Measurements from ENCODE around the gene COPS4. TPM values are rescaled to one million over a fixed set of nuclear protein-coding genes. Genes with fewer than 3 reads are reported as not detected.

COPS4 gene
- total RNA-seq, 1 experiment from 2014 or later = 28.6 TPM

DNA sequence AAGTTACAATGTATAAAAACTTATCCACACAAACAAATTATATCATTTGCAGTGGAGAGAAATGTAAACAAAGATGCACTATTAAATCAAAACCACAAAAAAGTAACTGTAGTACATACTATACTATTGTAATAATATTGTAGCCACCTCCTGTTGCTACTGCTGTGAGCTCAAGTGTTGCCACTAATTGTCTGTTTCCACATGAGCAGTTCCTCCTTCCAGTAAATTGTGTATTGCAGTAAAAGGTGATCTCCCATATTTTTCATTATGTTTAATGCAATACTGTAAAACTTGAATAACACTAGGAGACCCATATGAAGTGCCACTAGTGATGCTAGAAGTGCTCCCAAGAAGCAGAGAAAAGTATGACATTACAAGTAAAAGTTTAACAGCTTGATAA lies 36.1 kb upstream of the COPS4 start:
- intact Hi-C loops (cut with micrococcal nuclease) = no loop called here
- Histone ChIP-seq H3K4me2 (ENCODE audit: low read length) (no peak overlapping the region), H3K4me1 (ENCODE audit: control insufficient read depth in 1 of 2, insufficient read depth in 2 of 2, low read length in 2 of 2) (peaks cover 0 to 5% of the 10 kb centered on the region in 2 experiments; a peak in 1 of 4 replicates), H3K9me2 (ENCODE audit: insufficient read depth) (no peaks in the 10 kb centered on the region), H3K36me3 (ENCODE audit: control insufficient read depth in 1 of 2, insufficient read depth in 2 of 2, low read length in 2 of 2) (no peaks in the 10 kb centered on the region), H3K9me3 (ENCODE audit: control insufficient read depth in 1 of 2, insufficient read depth in 1 of 2, low read depth in 1 of 2, low read length in 2 of 2) (no peaks in the 10 kb centered on the region), H4K20me1 (ENCODE audit: insufficient read depth) (no peaks in the 10 kb centered on the region), H3K79me2 (ENCODE audit: insufficient read depth, low read length) (peaks cover 83% of the 10 kb centered on the region), H2AFZ (ENCODE audit: low read depth, low read length, poor library complexity, severe bottlenecking) (no peak overlapping the region), H3K4me3 (replicated peaks in 1 of 2; ENCODE audit: low read depth in 1 of 2, low read length in 2 of 2) (no peak overlapping the region), H3K9ac (ENCODE audit: low read length) (no peak overlapping the region), H3K27me3 (ENCODE audit: insufficient read depth, low read length) (no peaks in the 10 kb centered on the region), H3K27ac (ENCODE audit: low read depth, low read length) (no peak overlapping the region)
- RAD21 ChIA-PET (ENCODE audit: low non-redundant PET in 1 of 2, low total read pairs in 2 of 2, uncharacterized antibody in 2 of 2, unreplicated experiment in 2 of 2) = no interaction called here
- no TSS peak for BruUV-seq (replicated peaks)
- ATAC-seq (no peak), DNase-seq (ENCODE audit: low read depth, low spot score) (no peak)
- POLR2A ChIA-PET = no interaction called here
- CTCF ChIA-PET = interaction anchor here (0.6 kb wide), 1 partner anchor 261 kb away, joined by 3 read pairs; no protein-coding TSS in a partner anchor
- TF ChIP-seq, protein P1, sequence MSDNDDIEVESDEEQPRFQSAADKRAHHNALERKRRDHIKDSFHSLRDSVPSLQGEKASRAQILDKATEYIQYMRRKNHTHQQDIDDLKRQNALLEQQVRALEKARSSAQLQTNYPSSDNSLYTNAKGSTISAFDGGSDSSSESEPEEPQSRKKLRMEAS (IDR thresholded peaks at IDR 0.05) = no peak

DNA sequence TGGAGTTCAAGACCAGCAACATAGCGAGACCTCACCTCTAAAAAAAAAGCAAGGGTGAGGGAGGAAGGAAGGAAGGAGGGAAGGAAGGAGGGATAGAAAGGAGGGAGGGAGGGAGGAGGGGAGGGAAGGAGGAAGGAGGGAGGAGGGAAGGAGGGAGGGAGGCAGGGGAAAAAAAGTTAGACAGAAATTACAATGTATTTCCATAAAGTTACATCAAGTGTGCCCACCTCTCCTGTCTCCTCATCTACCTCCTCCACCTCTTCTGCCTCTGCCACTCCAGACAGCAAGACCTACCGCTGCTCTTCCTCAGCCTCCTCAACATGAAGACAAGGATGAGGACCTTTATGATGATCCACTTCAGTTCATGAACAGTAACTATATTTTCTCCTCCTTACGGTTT lies 32.7 kb upstream of the COPS4 start:
- intact Hi-C loops (cut with micrococcal nuclease) = no loop called here
- CTCF ChIA-PET = no interaction called here
- H3K4me3 ChIP-seq (replicated peaks in 1 of 2; ENCODE audit: low read depth in 1 of 2, low read length in 2 of 2) = no peak overlapping the region
- H3K4me1 ChIP-seq (ENCODE audit: control insufficient read depth in 1 of 2, insufficient read depth in 2 of 2, low read length in 2 of 2) = no peaks in the 10 kb centered on the region
- no peak overlapping the region for H3K27ac ChIP-seq (ENCODE audit: low read depth, low read length)
- H3K9me3 ChIP-seq (ENCODE audit: control insufficient read depth in 1 of 2, insufficient read depth in 1 of 2, low read depth in 1 of 2, low read length in 2 of 2) = no peaks in the 10 kb centered on the region
- H3K9me2 ChIP-seq (ENCODE audit: insufficient read depth) = no peaks in the 10 kb centered on the region
- no peaks in the 10 kb centered on the region for H3K27me3 ChIP-seq (ENCODE audit: insufficient read depth, low read length)
- no peaks in the 10 kb centered on the region for H3K36me3 ChIP-seq (ENCODE audit: control insufficient read depth in 1 of 2, insufficient read depth in 2 of 2, low read length in 2 of 2)
- POLR2A ChIA-PET = interaction anchor here (0.7 kb wide), 1 partner anchor 647 kb away, joined by 6 read pairs; no protein-coding TSS in a partner anchor
- ATAC-seq (no peak), DNase-seq (ENCODE audit: low read depth, low spot score) (no peak)
- no peak overlapping the region for H2AFZ ChIP-seq (ENCODE audit: low read depth, low read length, poor library complexity, severe bottlenecking)
- BruUV-seq (replicated peaks) = no TSS peak
- no peaks in the 10 kb centered on the region for H4K20me1 ChIP-seq (ENCODE audit: insufficient read depth)
- peaks cover 88% of the 10 kb centered on the region for H3K79me2 ChIP-seq (ENCODE audit: insufficient read depth, low read length)
- H3K4me2 ChIP-seq (ENCODE audit: low read length) = no peak overlapping the region
- no peak overlapping the region for H3K9ac ChIP-seq (ENCODE audit: low read length)
- RAD21 ChIA-PET (ENCODE audit: low non-redundant PET in 1 of 2, low total read pairs in 2 of 2, uncharacterized antibody in 2 of 2, unreplicated experiment in 2 of 2) = no interaction called here
- TF ChIP-seq, protein P2, sequence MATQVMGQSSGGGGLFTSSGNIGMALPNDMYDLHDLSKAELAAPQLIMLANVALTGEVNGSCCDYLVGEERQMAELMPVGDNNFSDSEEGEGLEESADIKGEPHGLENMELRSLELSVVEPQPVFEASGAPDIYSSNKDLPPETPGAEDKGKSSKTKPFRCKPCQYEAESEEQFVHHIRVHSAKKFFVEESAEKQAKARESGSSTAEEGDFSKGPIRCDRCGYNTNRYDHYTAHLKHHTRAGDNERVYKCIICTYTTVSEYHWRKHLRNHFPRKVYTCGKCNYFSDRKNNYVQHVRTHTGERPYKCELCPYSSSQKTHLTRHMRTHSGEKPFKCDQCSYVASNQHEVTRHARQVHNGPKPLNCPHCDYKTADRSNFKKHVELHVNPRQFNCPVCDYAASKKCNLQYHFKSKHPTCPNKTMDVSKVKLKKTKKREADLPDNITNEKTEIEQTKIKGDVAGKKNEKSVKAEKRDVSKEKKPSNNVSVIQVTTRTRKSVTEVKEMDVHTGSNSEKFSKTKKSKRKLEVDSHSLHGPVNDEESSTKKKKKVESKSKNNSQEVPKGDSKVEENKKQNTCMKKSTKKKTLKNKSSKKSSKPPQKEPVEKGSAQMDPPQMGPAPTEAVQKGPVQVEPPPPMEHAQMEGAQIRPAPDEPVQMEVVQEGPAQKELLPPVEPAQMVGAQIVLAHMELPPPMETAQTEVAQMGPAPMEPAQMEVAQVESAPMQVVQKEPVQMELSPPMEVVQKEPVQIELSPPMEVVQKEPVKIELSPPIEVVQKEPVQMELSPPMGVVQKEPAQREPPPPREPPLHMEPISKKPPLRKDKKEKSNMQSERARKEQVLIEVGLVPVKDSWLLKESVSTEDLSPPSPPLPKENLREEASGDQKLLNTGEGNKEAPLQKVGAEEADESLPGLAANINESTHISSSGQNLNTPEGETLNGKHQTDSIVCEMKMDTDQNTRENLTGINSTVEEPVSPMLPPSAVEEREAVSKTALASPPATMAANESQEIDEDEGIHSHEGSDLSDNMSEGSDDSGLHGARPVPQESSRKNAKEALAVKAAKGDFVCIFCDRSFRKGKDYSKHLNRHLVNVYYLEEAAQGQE (IDR thresholded peaks at IDR 0.05; ENCODE audit: low read depth) = no peak
- TF ChIP-seq, protein P3, sequence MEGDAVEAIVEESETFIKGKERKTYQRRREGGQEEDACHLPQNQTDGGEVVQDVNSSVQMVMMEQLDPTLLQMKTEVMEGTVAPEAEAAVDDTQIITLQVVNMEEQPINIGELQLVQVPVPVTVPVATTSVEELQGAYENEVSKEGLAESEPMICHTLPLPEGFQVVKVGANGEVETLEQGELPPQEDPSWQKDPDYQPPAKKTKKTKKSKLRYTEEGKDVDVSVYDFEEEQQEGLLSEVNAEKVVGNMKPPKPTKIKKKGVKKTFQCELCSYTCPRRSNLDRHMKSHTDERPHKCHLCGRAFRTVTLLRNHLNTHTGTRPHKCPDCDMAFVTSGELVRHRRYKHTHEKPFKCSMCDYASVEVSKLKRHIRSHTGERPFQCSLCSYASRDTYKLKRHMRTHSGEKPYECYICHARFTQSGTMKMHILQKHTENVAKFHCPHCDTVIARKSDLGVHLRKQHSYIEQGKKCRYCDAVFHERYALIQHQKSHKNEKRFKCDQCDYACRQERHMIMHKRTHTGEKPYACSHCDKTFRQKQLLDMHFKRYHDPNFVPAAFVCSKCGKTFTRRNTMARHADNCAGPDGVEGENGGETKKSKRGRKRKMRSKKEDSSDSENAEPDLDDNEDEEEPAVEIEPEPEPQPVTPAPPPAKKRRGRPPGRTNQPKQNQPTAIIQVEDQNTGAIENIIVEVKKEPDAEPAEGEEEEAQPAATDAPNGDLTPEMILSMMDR (IDR thresholded peaks at IDR 0.05 in 2 of 3, conservative IDR thresholded peaks at IDR 0.05 in 1 of 3; ENCODE audit: borderline replicate concordance in 1 of 3, insufficient read depth in 1 of 3, low read depth in 2 of 3, low read length in 2 of 3) = no peak
- TF ChIP-seq ZFX (IDR thresholded peaks at IDR 0.05) = no peak
- TF ChIP-seq EZH2phosphoT487 (IDR thresholded peaks at IDR 0.05; ENCODE audit: borderline replicate concordance) = no peak
- no peak for TF ChIP-seq POLR2AphosphoS5 (IDR thresholded peaks at IDR 0.05; ENCODE audit: low read depth, low read length)
- TF ChIP-seq ELF1 (IDR thresholded peaks at IDR 0.05; ENCODE audit: borderline replicate concordance, low read depth) = no peak
- TF ChIP-seq EZH2 (IDR thresholded peaks at IDR 0.05) = no peak
- TF ChIP-seq TCF7L2 (IDR thresholded peaks at IDR 0.05; ENCODE audit: borderline replicate concordance, extremely low read depth, insufficient read depth, insufficient read length) = no peak
- TF ChIP-seq SP1 (IDR thresholded peaks at IDR 0.05; ENCODE audit: low read depth) = no peak
- no peak for TF ChIP-seq POLR2A (IDR thresholded peaks at IDR 0.05; ENCODE audit: borderline replicate concordance, extremely low read depth, insufficient read depth, insufficient read length)
- no peak for TF ChIP-seq SIN3A (IDR thresholded peaks at IDR 0.05; ENCODE audit: low read depth)
- no peak for TF ChIP-seq SRF (IDR thresholded peaks at IDR 0.05; ENCODE audit: low read depth)
- TF ChIP-seq FOSL1 (IDR thresholded peaks at IDR 0.05; ENCODE audit: low read depth) = no peak
- no peak for TF ChIP-seq ZNF274 (IDR thresholded peaks at IDR 0.05; ENCODE audit: low read depth, low read length)
- TF ChIP-seq, protein P4, sequence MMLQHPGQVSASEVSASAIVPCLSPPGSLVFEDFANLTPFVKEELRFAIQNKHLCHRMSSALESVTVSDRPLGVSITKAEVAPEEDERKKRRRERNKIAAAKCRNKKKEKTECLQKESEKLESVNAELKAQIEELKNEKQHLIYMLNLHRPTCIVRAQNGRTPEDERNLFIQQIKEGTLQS (IDR thresholded peaks at IDR 0.05) = no peak
